IPS-18c (cell line): ENCODE results near the gene MCUB.
A peak's percentile ranks its signal among the peaks of the same experiment; 100 is the strongest.

ENCODE experiments used
- H3K4me3 ChIP-seq: 2 replicates; pipeline ENCODE4 v1.7.0; 2013; ENCODE audit warnings: low read depth, mild to moderate bottlenecking, low read length, moderate library complexity; ENCODE audit not compliant: insufficient read depth
- H3K9me3 ChIP-seq: one replicate; pipeline ENCODE4 v1.6.1; 2013; ENCODE audit warnings: mild to moderate bottlenecking, low read length, moderate library complexity; ENCODE audit not compliant: control insufficient read depth, insufficient read depth

Gene MCUB

DNA sequence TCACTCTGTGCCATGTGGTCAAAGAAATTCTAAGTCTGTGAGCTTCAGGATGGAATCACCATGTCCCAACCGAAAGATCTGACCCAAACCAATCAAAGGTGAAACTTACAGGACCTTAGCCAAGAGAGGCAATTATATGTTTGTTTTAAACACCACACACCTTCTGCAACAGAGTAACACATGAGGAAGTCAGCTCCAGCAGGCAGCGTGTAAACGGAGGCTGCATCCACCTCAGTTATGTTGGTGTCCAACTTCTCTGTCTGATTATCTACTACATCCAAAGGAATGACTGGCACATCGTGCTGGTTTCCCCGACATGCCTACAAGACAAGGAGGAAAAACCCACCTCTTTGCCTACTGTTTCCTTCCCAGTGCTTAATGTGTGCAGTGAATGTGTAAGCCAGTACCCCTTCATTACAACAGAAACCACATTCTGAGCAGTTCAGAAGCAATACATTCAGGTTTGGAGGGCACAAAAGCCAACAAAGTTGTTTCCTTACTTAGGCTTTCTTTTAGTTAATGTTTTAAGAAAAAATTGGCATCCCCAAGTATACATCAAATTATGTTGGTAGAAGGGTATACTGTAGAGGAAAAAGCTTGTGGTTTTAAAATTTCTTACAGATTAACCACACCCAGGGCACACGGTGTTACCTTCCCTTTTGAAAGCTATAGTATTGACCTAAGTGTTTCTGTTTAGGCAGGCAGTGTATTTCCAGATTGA, 130.8 kb downstream of the MCUB start:
- Histone ChIP-seq H3K4me3 (no peak overlapping the region), H3K9me3 (no peaks in the 10 kb centered on the region)

GRCh38 chr4:109691411-109691920, 131.4 kb downstream of the MCUB start:
- H3K9me3 ChIP-seq = no peaks in the 10 kb centered on the region
- H3K4me3 ChIP-seq = no peak overlapping the region

DNA sequence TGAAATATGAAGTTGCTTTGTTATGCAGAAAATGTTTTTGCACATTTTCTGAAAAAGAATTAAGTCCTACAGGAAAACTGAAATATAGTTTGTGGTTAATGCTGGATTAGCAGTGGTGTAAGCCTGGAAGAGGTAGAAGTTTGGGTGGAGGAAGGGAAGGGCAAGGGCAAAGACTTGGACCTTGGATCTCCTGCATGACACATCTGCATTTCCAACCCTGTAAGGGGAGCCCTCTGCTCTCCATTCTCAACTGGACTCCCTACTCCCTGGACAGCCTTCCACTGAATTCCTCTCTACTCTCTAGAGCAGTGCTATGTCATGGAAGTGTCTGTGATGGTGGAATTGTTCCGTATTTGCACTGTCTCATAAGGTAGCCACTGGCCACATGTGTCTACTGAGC, 138.6 kb downstream of the MCUB start:
- no peaks in the 10 kb centered on the region for H3K9me3 ChIP-seq
- no peak overlapping the region for H3K4me3 ChIP-seq

DNA sequence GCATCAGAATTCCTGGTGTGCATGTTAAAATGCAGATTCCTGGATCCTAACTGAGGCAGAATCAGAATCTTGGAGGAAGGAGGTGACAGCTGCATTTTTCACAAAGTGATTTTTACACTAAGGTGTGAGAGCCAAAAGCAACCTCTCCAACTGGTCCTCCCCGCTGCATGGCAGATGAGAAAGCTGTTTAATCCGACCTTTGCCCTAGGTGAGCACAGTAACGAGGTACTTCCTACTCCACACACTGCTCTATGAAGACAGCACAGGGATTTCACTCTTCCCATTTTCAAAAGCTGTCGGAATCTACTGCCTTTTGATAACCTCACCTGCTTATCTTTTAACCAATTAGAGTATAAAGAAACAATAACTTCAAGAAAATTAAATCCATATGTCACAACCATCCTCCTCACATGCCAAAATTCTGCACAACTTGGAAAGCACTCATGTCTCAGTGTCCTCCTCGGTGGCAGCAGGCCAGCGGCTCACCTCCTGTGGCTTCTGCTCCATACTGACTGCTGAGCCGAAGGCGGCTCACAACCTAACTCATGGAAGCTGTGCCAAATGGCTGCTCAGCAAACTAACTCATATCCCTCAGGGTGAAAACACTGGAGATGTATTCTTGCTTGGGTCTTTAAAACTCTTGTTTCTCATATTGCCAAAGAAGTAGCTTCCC, 139.6 kb downstream of the MCUB start:
- Histone ChIP-seq H3K4me3 (no peak overlapping the region), H3K9me3 (no peaks in the 10 kb centered on the region)

DNA sequence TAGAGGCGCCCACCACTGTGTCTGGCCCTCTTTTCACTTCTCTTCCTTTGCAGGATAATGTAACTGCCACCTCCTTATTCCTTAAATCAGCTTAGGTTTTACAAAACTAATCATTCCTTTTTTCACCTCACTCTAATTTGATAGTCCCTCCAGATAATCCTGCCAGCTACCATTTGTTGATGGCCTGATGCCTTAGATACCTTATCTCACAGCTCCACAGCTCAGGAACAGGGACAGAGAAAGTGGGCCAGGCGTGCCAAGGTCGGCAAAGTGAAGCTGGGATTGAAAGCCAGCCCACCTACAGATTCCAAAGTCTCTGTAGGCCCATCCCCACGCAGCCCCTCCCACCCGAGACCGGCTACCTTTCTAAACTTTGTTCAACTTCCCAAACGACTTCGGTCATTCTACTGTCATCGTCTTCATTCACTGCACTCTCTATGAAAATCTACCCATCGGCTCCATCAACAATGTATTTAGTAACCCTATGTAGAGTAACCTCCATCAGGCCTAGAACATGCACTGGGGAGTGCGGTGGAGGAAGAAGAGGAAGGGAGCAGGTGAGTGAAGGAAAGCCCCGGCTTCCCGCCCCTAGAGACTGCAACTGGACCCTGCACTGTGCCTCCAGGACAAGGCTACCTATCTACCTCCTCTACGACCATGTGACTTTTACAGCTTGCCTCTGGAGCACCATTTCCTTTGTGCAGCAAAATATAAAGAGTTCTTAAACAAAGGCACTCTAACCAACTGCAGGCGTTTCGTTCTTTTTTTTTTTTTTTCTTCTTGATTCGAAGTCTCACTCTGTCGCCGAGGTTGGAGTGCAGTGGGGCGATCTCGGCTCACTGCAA, 141.7 kb downstream of the MCUB start:
- no peaks in the 10 kb centered on the region for H3K9me3 ChIP-seq
- H3K4me3 ChIP-seq = peak overlapping the region; percentile 91; the same call in 1 of the 2 replicates

GRCh38 chr4:109702950-109703663, 143.1 kb downstream of the MCUB start, which contains the start of gene CASP6:
CASP6 (minus strand) TSS chr4:109703445; CDS start chr4:109703395, 50 bp downstream.
- peak within 1 kb of the TSS; percentile 91 for H3K4me3 ChIP-seq
- H3K9me3 ChIP-seq = no peaks in the 10 kb centered on the region

- Histone ChIP-seq H3K4me3 (peak overlapping the region; percentile 91), H3K9me3 (no peaks in the 10 kb centered on the region)
These were observed 143.8 kb downstream of the MCUB start for GRCh38 chr4:109703664-109704361.

DNA sequence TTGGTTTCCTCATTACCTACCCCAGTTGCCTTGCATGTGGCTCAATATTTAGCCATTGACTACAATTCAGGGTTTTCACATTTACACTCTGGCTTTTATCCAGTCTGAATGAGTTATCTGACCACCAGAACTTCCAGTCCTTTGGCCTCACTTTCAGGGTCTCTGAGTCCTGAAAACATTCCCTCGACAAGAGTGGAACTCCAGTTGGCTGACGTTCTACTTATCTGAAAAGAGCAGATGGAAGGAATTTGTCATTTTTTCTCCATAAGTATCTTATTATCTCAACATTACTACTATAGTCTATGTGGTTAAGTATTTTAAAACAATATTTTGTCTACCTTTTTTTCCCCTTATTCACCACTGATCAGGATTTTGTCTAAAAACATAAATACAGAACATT, 148.4 kb downstream of the MCUB start:
- no peak overlapping the region for H3K4me3 ChIP-seq
- no peaks in the 10 kb centered on the region for H3K9me3 ChIP-seq

DNA sequence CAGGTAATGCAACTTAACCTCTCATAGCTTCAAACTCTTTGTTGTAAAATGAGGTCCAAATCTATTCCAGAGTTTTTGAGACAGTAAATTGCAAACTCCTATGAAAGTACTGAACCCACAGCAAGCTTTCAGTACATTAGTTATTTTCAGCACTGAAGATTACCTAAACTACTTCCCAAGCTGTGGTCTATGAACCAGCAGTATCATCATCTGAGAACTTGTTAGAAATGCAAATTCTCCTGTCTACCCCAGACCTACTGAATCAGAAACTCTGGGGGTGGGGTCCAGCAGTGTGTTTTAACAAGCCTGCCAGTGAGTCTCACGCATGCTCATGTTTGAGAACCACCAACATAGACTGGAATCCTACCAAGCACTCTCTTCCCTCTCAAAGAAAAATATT, 148.9 kb downstream of the MCUB start:
- Histone ChIP-seq H3K4me3 (no peak overlapping the region), H3K9me3 (no peaks in the 10 kb centered on the region)

DNA sequence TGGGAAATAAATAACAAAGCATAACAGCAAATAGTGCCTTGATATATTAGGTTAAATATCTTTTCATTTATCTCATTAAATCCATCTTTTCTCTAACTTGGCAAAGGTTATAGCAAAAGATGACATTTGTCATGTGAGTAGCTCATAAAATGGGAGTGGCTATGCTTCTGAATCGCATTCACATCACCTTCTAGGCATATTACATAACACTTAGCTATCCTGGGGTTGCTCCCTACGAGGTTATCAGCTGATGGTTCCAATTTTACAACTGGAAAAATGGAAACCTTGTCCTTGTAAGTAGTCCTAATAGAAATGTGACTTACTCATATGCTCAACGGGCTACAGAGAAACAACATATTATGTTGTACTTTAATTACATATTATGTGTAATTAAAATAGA, 153.5 kb downstream of the MCUB start:
- H3K4me3 ChIP-seq = no peak overlapping the region
- H3K9me3 ChIP-seq = no peaks in the 10 kb centered on the region

DNA sequence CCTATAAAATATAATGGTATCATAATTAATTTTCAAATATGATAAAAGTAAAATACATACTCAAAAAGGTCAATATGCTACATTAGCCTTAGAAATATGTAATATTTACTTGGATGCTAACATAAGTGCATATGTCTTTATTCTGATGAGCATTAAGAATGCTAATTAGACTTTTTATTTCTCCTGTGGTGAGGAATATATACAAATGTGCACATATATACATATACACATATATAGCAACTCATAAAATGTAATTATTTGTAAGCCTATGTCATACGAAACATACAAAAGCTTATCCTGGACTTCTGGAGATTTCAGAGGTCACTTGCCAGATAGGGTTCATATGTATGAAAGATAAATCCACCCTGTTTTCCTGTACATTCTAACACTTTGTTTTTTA, 158.7 kb downstream of the MCUB start:
- H3K4me3 ChIP-seq = no peak overlapping the region
- peaks cover 2% of the 10 kb centered on the region for H3K9me3 ChIP-seq

- Histone ChIP-seq H3K9me3 (peaks cover 2% of the 10 kb centered on the region), H3K4me3 (no peak overlapping the region)
These were observed 159.6 kb downstream of the MCUB start for GRCh38 chr4:109719604-109720003.

DNA sequence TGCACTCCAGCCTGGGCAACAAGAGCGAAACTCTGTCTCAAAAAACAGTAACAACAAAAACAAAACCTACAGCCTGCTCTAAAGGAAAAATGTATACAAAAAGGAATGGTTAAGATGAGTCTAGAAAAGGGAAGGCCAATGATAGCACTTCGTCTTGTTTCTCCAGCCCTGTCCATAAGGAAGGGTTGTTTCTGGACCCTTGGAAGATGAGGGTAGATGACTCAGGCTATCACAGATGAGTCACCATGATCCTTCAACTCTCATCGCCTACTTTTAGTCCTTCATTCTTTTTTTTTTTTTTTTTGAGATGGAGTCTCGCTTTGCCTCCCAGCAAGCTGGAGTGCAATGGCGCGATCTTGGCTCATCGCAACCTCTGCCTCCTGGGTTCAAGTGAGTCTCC, 161.0 kb downstream of the MCUB start:
- H3K9me3 ChIP-seq = peaks cover 2% of the 10 kb centered on the region
- H3K4me3 ChIP-seq = no peak overlapping the region

- Histone ChIP-seq H3K9me3 (peaks cover 2% of the 10 kb centered on the region), H3K4me3 (no peak overlapping the region)
These were observed 162.3 kb downstream of the MCUB start for GRCh38 chr4:109722357-109722756.

- no peak overlapping the region for H3K4me3 ChIP-seq
These were observed 163.1 kb downstream of the MCUB start for GRCh38 chr4:109723110-109723509.

DNA sequence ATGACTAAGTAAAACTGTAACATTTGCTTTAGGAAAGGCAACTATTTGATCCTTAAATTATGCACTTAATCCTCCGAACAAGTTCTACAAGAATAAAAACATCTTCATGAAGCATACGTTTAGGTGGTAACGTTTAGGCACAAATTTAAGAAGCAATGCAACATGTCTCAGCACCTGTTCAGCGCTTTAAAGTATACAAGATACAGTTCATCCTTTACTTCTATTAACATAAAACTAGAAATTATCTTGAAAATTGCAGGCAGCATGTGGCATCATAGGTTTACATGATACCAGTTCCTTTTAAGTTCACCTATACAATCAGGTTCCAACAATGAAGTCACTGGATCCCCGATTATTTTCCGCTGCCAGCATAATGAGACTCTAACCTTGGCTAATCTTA, 168.3 kb downstream of the MCUB start:
- no peaks in the 10 kb centered on the region for H3K9me3 ChIP-seq
- H3K4me3 ChIP-seq = peak overlapping the region; percentile 21; the same call in 1 of the 2 replicates

More at GRCh38 chr4:109723110-109723509, 163.1 kb downstream of the MCUB start:
- peaks cover 2% of the 10 kb centered on the region for H3K9me3 ChIP-seq
